ENCODE data around the gene MED29.
A peak's percentile ranks its signal among the peaks of the same experiment; 100 is the strongest.

MED29 gene

GRCh38 chr19:39399668-39400050, 8.5 kb downstream of the MED29 start:
- no peak for DNase-seq

- no peak for DNase-seq
Measured at GRCh38 chr19:39400061-39400460, 8.9 kb downstream of the MED29 start.

- DNase-seq: no peak
Measured at GRCh38 chr19:39401070-39401548, 9.9 kb downstream of the MED29 start.

GRCh38 chr19:39401549-39402345, 10.6 kb downstream of the MED29 start:
- no peak for DNase-seq

- peak; percentile 71 for DNase-seq
Measured at GRCh38 chr19:39402346-39403300, 11.4 kb downstream of the MED29 start.

GRCh38 chr19:39403331-39404312, 12.4 kb downstream of the MED29 start:
- peak; percentile 85 for DNase-seq

- no peak for DNase-seq
Measured at GRCh38 chr19:39405261-39405957, 14.2 kb downstream of the MED29 start.

GRCh38 chr19:39405958-39406655, 14.9 kb downstream of the MED29 start:
- no peak for DNase-seq

- DNase-seq: peak; percentile 41
Measured at GRCh38 chr19:39406656-39407409, 15.7 kb downstream of the MED29 start, which contains the start of gene ZFP36. TSS of gene ZFP36 (plus strand) at chr19:39406847. CDS start at chr19:39406905, 58 bp downstream.

GRCh38 chr19:39407410-39407659, 16.2 kb downstream of the MED29 start:
- DNase-seq: no peak

- DNase-seq: no peak
Measured at GRCh38 chr19:39407660-39408391, 16.6 kb downstream of the MED29 start.

GRCh38 chr19:39408392-39409207, 17.4 kb downstream of the MED29 start:
- DNase-seq: no peak

- DNase-seq: peak; percentile 89
Measured at GRCh38 chr19:39409208-39410016, 18.2 kb downstream of the MED29 start.

- DNase-seq: peak; percentile 39
Measured at GRCh38 chr19:39410017-39410830, 19.0 kb downstream of the MED29 start.

- no peak for DNase-seq
Measured at GRCh38 chr19:39410831-39411080, 19.6 kb downstream of the MED29 start.

GRCh38 chr19:39411081-39411831, 20.1 kb downstream of the MED29 start:
- no peak for DNase-seq

GRCh38 chr19:39411832-39412099, 20.6 kb downstream of the MED29 start:
- DNase-seq: peak; percentile 89
